HFFc6 (cell line): ENCODE data around the gene ARHGEF37. TPM values are rescaled to one million over a fixed set of nuclear protein-coding genes. Genes with fewer than 3 reads are reported as not detected.
A peak's percentile ranks its signal among the peaks of the same experiment; 100 is the strongest.
"Not testable (repeated sequence)": the region's sequence is repeated elsewhere in the genome, so short reads cannot be mapped to it uniquely, and the experiment has no call there.

Experiments
- DNase-seq: peaks from one replicate; pipeline ENCODE4 v3.0.0-alpha.2; 2018
- H3K27ac Mint-ChIP-seq: 2 replicates; pipeline ENCODE4 v1.8.0; 2020; ENCODE audit warnings: mild to moderate bottlenecking, mixed read lengths
- H3K27me3 Mint-ChIP-seq: 2 replicates; pipeline ENCODE4 v1.8.0; 2021; ENCODE audit warnings: mild to moderate bottlenecking, moderate library complexity, mixed read lengths; ENCODE audit not compliant: insufficient read depth
- H3K36me3 Mint-ChIP-seq: 2 replicates; pipeline ENCODE4 v1.8.0; 2021; ENCODE audit warnings: low read depth, mixed read lengths
- H3K4me1 Mint-ChIP-seq: 2 replicates; pipeline ENCODE4 v1.8.0; 2020; ENCODE audit warnings: low read depth, mixed read lengths
- H3K4me3 Mint-ChIP-seq: 2 replicates; pipeline ENCODE4 v1.8.0; 2020; ENCODE audit warnings: mild to moderate bottlenecking, moderate library complexity, mixed read lengths
- H3K9me3 Mint-ChIP-seq: 2 replicates; pipeline ENCODE4 v1.8.0; 2020; ENCODE audit warnings: mild to moderate bottlenecking, mixed read lengths
- long read RNA-seq: library from polyadenylated mRNA; unstranded; transcript quantifications from one replicate; pipeline ENCODE4 v2.0.0, GENCODE V29; 2019
- total RNA-seq, 6 experiments: library from RNA; stranded (reverse); fragmentation: NEBNext Ultra II Directional; extraction: Animal tissue kit (Norgen Biotek cat#: 25700); gene quantifications; 2 replicates in 1 of 6; 3 replicates in 5 of 6; pipeline ENCODE4 v1.2.3, GENCODE V29; 2021
- TF ChIP-seq, protein P1 (sequence below): fragments of 200-600 bp; sonication (generic); IDR thresholded peaks from 2 replicates; pipeline ENCODE4 v1.5.0; 2021; ENCODE audit warnings: antibody characterized with exemption, mild to moderate bottlenecking

Gene ARHGEF37, protein sequence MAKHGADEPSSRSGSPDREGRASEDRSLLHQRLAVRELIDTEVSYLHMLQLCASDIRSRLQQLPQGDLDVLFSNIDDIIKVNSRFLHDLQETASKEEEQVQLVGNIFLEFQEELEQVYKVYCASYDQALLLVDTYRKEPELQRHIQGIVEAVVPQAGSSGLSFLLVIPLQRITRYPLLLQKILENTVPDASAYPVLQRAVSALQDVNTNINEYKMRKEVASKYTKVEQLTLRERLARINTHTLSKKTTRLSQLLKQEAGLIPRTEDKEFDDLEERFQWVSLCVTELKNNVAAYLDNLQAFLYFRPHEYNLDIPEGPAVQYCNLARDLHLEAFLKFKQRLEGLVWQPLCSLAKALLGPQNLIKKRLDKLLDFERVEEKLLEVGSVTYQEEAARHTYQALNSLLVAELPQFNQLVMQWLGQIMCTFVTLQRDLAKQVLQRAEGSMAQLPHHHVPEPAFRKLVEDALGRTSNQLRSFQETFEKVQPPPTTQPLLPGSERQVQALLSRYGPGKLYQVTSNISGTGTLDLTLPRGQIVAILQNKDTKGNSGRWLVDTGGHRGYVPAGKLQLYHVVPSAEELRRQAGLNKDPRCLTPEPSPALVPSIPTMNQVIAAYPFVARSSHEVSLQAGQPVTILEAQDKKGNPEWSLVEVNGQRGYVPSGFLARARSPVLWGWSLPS
- under 1 TPM; 0.31 to 0.81 (median 0.38) TPM for total RNA-seq
- long read RNA-seq, result 0 reads

DNA sequence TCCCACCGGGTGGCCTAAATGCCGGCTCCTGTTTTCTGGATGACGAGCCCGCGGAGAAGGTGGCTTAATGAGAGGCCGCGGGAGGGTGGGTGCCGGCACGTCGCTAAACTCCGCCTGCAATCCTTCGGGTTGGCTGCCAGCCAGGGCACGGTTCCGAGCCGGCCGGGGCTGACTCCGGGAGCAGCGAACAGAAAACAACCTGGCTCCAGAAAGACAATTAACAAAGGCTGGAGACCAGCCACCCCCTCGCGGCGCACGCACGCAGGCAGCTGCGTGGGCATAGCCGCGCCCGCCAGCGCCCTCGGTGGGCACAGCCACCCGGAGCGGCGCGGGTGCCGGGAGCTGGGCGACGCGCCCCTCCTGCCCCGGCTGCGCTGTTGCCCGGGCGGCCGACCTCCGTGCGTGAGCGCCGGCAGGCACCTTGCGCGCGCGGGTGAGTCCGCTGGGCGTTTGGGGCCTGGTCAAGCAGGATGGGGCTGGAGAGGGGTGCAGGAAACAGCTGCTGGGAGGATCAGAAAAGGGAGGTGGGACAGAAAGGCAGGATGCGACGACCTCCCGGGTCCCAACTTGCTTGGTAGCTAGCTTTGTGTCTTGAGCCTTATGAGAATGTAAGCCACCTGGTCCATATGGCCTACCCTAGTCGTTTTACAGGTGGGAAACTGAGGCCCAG, at the start of gene ARHGEF37:
TSS of gene ARHGEF37 (plus strand) at position 307 of the 670 bp plus-strand sequence. CDS start 16,272 bp downstream, outside the sequence.
- TF ChIP-seq, protein P1, sequence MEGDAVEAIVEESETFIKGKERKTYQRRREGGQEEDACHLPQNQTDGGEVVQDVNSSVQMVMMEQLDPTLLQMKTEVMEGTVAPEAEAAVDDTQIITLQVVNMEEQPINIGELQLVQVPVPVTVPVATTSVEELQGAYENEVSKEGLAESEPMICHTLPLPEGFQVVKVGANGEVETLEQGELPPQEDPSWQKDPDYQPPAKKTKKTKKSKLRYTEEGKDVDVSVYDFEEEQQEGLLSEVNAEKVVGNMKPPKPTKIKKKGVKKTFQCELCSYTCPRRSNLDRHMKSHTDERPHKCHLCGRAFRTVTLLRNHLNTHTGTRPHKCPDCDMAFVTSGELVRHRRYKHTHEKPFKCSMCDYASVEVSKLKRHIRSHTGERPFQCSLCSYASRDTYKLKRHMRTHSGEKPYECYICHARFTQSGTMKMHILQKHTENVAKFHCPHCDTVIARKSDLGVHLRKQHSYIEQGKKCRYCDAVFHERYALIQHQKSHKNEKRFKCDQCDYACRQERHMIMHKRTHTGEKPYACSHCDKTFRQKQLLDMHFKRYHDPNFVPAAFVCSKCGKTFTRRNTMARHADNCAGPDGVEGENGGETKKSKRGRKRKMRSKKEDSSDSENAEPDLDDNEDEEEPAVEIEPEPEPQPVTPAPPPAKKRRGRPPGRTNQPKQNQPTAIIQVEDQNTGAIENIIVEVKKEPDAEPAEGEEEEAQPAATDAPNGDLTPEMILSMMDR, result no peak
- H3K27ac Mint-ChIP-seq, result no peak within 1 kb of the TSS; the same call in 1 of the 2 replicates
- H3K9me3 Mint-ChIP-seq, result no peaks in the 10 kb centered on the region
- H3K4me1 Mint-ChIP-seq, result 0 out of 2 replicates have a peak, but pooled peaks cover 12% of the 10 kb centered on the region
- no peaks in the 10 kb centered on the region for H3K36me3 Mint-ChIP-seq
- peak within 1 kb of the TSS; percentile 81 for H3K4me3 Mint-ChIP-seq
- H3K27me3 Mint-ChIP-seq, result peaks cover 1% of the 10 kb centered on the region; the same call in 1 of the 2 replicates
- DNase-seq, result peak; percentile 23

DNA sequence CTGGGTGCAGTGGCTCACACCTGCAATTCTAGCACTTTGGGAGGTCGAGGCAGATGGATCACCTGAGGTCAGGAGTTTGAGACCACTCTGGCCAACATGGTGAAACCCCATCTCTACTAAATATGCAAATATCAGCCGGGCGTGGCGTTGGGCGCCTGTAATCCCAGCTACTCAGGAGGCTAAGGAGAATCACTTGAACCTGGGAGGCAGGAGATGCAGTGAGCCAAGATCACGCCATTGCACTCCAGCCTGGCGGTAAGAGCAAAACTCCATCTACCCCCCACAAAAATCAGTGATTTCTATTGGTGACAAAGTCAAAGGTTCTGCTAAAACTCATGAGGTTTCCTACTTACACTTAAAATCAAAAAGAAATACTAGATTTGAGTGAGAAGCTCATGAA, 48.9 kb upstream of the ARHGEF37 start:
- no peak for DNase-seq
- H3K27ac Mint-ChIP-seq, result 0 out of 2 replicates have a peak overlapping the region, but pooled peaks have one; percentile 0
- H3K9me3 Mint-ChIP-seq, result no peaks in the 10 kb centered on the region
- TF ChIP-seq, protein P1, result no peak
- H3K36me3 Mint-ChIP-seq, result peaks cover 25% of the 10 kb centered on the region
- H3K27me3 Mint-ChIP-seq, result no peaks in the 10 kb centered on the region; the same call in 1 of the 2 replicates
- peaks cover 67% of the 10 kb centered on the region for H3K4me1 Mint-ChIP-seq
- no peak overlapping the region for H3K4me3 Mint-ChIP-seq

DNA sequence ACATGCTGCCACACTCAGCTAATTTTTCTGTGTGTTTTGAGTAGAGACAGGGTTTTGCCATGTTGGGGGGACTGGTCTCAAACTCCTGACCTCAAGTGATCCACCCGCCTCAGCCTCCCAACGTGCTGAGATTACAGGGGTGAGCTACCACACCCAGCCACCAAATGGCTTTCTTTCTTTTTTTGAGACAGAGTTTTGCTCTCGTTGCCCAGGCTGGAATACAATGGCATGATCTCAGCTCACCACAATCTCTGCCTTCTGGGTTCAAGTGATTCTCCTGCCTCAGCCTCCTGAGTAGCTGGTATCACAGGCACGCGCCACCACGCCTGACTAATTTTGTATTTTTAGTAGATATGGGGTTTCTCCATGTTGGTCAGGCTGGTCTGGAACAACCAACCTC, 45.5 kb upstream of the ARHGEF37 start:
- Mint-ChIP-seq H3K36me3 (peaks cover 29% of the 10 kb centered on the region), H3K4me1 (peaks cover 58% of the 10 kb centered on the region)
- not testable (repeated sequence) for DNase-seq, H3K4me3 Mint-ChIP-seq, H3K27ac Mint-ChIP-seq, H3K9me3 Mint-ChIP-seq, H3K27me3 Mint-ChIP-seq

DNA sequence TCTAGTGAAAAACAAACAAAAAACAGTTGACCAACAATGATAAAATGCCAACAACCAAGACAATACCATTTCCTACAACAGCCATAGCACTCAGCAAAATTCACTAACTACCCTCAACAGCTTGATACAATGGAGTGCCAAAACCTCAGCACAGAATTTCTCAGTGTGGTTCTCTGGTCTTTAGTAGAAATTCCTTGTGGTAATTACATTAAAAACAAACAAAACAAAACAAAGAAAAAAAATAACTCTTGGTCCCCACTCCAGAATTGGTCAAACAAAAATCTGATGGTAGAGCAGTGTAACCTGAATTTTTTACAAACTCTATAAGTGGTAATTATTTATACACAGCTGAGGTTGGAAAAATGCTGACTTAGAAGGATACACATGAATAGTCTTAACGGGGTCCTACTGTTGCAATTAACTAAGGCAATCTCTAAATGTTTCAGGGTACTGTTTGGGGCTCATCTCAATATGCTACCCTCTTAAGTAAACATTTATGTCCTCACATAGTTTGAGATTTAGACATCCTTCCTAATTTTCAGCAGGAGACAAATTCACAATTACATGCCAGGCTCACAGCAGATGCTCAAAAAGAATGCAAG, 43.8 kb upstream of the ARHGEF37 start:
- Mint-ChIP-seq H3K4me3 (no peak overlapping the region), H3K36me3 (peaks cover 33% of the 10 kb centered on the region), H3K27me3 (no peaks in the 10 kb centered on the region; the same call in 1 of the 2 replicates), H3K4me1 (peaks cover 66% of the 10 kb centered on the region), H3K27ac (peak overlapping the region; percentile 42; the same call in 1 of the 2 replicates), H3K9me3 (no peaks in the 10 kb centered on the region)
- DNase-seq, result no peak
- TF ChIP-seq, protein P1, result no peak

DNA sequence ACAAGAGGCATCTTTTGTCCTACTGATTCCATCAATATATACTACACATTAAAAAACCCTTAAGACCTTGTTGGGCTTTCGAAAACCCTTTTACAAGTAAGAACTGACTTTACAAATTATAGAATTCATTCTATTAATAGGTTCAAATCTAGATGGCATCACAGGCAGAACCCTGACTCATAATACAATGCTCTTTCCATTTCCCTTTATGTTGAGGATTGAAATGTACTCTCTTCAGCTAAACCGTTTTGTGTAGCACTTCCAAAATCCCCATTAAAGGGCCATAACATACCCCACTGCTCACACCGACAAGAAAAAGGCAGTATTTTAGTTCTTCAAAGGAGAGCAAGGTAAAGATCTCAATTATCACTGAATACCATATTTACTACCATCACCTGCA, 41.2 kb upstream of the ARHGEF37 start:
- peaks cover 27% of the 10 kb centered on the region for H3K36me3 Mint-ChIP-seq
- DNase-seq, result no peak
- H3K27ac Mint-ChIP-seq, result peak overlapping the region; percentile 44; the same call in 1 of the 2 replicates
- H3K4me1 Mint-ChIP-seq, result peaks cover 64% of the 10 kb centered on the region
- TF ChIP-seq, protein P1, result no peak
- no peaks in the 10 kb centered on the region for H3K9me3 Mint-ChIP-seq
- 0 out of 2 replicates have a peak overlapping the region, but pooled peaks have one; percentile 2 for H3K4me3 Mint-ChIP-seq
- no peaks in the 10 kb centered on the region for H3K27me3 Mint-ChIP-seq
